Measurements from ENCODE around the gene LGSN.
"Not testable (repeated sequence)": the region's sequence is repeated elsewhere in the genome, so short reads cannot be mapped to it uniquely, and the experiment has no call there.

The LGSN gene

DNA sequence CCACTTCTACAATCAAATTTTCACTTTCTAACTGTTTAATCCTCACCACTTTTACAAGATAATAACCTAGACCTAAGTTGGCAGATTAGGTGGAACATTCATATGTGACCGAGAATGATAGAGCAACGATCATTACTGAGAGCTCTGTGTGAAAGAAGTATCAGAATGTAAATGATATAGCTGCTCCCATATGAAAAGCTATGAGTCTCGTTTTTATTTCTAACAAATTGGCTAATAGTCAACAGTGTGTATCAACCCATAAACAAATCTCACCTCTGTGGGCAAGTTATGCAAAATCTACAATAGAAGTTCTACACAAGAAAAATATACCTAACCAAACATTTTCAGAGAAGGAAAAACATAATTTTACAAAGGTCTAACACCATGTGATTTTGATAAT is 3.7 kb downstream of the LGSN start:
- no peak for DNase-seq
- in situ Hi-C loops (cut with HindIII; ENCODE audit: low pct_ligation_motif_present, low pct_unique_long_range_greater_than_20kb, low sequenced_read_pairs) = no loop called here

DNA sequence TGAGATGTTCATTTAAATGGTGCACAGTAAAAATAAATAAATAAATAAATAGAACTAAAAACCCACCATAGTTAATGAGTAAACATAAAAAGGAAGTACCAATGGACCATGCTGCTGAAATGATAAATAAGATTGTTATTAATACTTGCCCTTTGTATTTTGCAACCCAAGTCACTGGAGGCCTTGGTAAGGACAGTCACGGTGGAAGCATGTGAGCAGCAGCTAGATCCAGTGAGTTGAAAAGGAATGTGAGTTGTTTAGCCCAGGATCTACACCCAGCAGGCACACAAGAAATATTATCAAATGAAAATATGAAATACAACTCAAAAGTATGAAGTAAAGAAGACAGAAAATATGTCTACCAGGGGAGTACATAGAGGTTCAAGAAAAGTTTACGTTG is 6.7 kb downstream of the LGSN start:
- DNase-seq = no peak
- in situ Hi-C loops (cut with HindIII; ENCODE audit: low pct_ligation_motif_present, low pct_unique_long_range_greater_than_20kb, low sequenced_read_pairs) = no loop called here

GRCh38 chr6:63307581-63308246 is 12.1 kb downstream of the LGSN start:
- in situ Hi-C loops (cut with HindIII; ENCODE audit: low pct_ligation_motif_present, low pct_unique_long_range_greater_than_20kb, low sequenced_read_pairs) = no loop called here
- DNase-seq = peak; percentile 47

GRCh38 chr6:63306420-63306819 is 13.4 kb downstream of the LGSN start:
- in situ Hi-C loops (cut with HindIII; ENCODE audit: low pct_ligation_motif_present, low pct_unique_long_range_greater_than_20kb, low sequenced_read_pairs) = no loop called here
- DNase-seq = no peak

- DNase-seq = no peak
- in situ Hi-C loops (cut with HindIII; ENCODE audit: low pct_ligation_motif_present, low pct_unique_long_range_greater_than_20kb, low sequenced_read_pairs) = no loop called here
Observed at GRCh38 chr6:63305277-63305676, 14.5 kb downstream of the LGSN start.

DNA sequence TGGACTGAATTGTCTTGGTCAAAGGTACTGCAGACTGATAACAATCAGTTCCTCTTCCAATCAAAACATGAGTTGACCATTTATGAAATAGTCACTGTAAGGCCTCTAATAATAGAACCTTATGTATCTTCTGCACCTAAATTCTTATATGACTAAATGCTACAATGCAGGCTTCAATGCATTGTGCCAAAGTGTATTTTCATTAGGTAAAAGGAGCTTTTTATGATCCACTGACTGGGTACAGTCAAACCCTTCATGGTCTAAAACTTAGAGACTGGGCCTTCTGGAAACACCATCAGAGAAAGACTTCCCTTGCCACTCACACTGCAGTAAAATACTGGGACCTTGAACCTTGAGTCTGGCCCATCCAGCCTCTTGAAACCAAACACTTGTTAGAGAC is 16.3 kb downstream of the LGSN start:
- in situ Hi-C loops (cut with HindIII; ENCODE audit: low pct_ligation_motif_present, low pct_unique_long_range_greater_than_20kb, low sequenced_read_pairs) = no loop called here

GRCh38 chr6:63299667-63300066 is 20.1 kb downstream of the LGSN start:
- DNase-seq = no peak
- in situ Hi-C loops (cut with HindIII; ENCODE audit: low pct_ligation_motif_present, low pct_unique_long_range_greater_than_20kb, low sequenced_read_pairs) = no loop called here

More for the DNA sequence above, 16.3 kb downstream of the LGSN start:
- no peak for DNase-seq

DNA sequence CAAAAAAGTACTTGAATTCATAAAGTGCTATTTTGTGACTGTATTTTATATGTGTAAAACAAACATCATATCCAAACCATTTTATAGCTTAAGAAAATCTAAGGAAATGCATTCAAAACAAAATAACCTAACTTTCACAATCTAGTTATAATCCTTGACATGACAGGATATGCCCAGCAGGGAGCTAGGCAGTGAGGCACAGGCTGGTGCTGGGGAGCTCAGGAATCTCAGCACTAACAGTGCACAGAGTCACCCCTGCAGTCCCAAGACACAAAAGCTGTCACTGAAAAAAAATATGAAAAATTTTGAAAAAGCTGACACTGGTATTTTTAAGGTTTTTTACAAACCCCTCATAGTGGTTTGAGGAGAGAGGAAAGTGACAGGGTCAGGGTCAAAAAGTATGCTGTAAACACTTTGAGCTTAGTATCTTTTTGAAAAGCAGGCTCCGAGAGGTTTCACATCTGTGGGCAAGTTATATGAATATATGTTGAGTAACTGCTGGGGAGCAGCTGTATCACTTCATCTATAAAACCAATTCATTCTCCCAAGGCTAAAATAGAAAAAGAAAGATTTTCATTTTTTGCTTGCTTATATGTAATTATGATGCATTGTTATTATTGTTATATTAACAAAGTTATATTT is 24.1 kb downstream of the LGSN start:
- DNase-seq = no peak
- in situ Hi-C loops (cut with HindIII; ENCODE audit: low pct_ligation_motif_present, low pct_unique_long_range_greater_than_20kb, low sequenced_read_pairs) = no loop called here

GRCh38 chr6:63290492-63291058 is 29.2 kb downstream of the LGSN start:
- in situ Hi-C loops (cut with HindIII; ENCODE audit: low pct_ligation_motif_present, low pct_unique_long_range_greater_than_20kb, low sequenced_read_pairs) = no loop called here
- no peak for DNase-seq

- in situ Hi-C loops (cut with HindIII; ENCODE audit: low pct_ligation_motif_present, low pct_unique_long_range_greater_than_20kb, low sequenced_read_pairs) = no loop called here
- DNase-seq = no peak
Observed at GRCh38 chr6:63289269-63289872, 30.4 kb downstream of the LGSN start.

GRCh38 chr6:63280639-63281180 is 39.1 kb downstream of the LGSN start:
- no peak for DNase-seq
- in situ Hi-C loops (cut with HindIII; ENCODE audit: low pct_ligation_motif_present, low pct_unique_long_range_greater_than_20kb, low sequenced_read_pairs) = no loop called here

DNA sequence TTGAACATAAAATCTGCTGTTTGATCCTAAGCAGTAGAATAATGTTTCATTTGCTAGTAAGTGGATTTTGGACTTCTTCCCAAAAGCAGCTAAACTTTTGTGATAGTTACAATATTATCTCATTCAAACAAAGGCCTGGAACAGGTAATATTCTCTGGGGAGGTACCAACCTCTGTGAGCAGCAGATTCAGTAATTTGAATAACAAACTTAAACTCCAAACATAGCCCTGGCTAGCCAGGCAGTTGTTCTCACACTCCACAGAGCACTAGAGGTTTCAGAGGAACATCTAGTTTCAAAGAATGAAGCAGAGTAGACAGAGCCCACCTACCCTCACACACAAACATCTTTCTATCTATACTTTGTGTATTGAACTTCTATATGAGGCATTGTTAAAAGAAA is 40.9 kb downstream of the LGSN start:
- no peak for DNase-seq
- in situ Hi-C loops (cut with HindIII; ENCODE audit: low pct_ligation_motif_present, low pct_unique_long_range_greater_than_20kb, low sequenced_read_pairs) = no loop called here

- DNase-seq = no peak
- in situ Hi-C loops (cut with HindIII; ENCODE audit: low pct_ligation_motif_present, low pct_unique_long_range_greater_than_20kb, low sequenced_read_pairs) = no loop called here
Observed at GRCh38 chr6:63275953-63276352, 43.8 kb downstream of the LGSN start.

- DNase-seq; in situ Hi-C loops (cut with HindIII; ENCODE audit: low pct_ligation_motif_present, low pct_unique_long_range_greater_than_20kb, low sequenced_read_pairs): not testable (repeated sequence)
Observed at GRCh38 chr6:63274795-63275430, 44.9 kb downstream of the LGSN start.

DNA sequence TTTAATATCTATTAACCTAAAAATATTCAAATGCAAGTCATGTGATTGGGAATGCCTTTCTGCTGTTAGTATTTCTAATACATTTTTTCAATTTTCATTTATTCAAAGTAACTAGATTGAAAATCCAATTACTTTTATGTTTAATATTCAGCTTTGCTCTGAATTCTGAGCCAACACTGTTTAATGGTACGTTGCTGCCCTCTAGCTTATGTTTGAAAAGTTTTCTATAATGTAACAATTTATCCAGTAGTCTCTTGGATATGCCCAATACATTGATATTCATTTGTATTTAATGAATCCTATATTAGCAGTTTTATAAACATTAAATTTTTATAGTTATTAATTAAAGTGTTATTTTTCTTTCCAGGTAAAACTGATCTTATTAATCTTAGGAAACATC is 47.4 kb downstream of the LGSN start:
- in situ Hi-C loops (cut with HindIII; ENCODE audit: low pct_ligation_motif_present, low pct_unique_long_range_greater_than_20kb, low sequenced_read_pairs) = no loop called here
- peak; percentile 48 for DNase-seq

DNA sequence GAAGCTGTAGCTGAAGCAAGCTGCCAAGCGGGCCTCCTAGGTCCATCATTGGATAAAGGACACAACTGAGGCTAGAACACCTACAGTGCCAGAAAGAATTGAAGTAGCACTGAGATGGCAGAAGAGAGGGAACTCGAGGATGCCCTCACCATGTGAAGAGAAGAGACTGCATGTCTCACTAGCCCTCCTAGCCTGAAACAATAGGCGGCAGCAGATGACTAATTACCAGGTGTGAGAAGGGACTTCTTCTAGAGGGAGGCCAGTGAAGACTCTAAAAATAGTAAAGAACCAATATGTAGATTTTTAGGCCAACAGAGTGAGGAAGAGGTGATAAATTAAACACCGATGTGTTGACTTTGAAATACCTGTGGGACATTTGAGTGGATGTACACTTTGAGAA is 50.3 kb downstream of the LGSN start:
- in situ Hi-C loops (cut with HindIII; ENCODE audit: low pct_ligation_motif_present, low pct_unique_long_range_greater_than_20kb, low sequenced_read_pairs) = no loop called here
- DNase-seq = no peak

DNA sequence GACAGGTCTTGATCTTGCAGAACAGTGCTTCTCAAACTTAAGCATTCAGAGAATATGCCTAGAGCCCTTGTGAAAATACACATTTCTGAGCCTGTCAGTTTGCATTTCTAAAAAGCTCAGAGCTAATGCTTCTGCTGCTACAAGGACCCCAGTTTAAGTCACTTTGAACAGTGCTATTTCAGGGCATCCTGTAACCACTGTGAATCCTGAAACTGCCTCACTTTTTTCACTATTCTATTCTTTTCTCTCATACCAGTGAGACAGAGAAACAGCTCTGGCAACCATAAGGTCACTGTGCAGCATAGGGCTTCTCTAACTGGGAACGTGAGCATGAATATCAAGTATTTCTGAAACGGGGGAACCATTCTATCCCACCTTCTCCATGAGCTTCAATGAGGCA is 51.2 kb downstream of the LGSN start:
- in situ Hi-C loops (cut with HindIII; ENCODE audit: low pct_ligation_motif_present, low pct_unique_long_range_greater_than_20kb, low sequenced_read_pairs) = no loop called here

GRCh38 chr6:63267828-63268227 is 52.0 kb downstream of the LGSN start:
- in situ Hi-C loops (cut with HindIII; ENCODE audit: low pct_ligation_motif_present, low pct_unique_long_range_greater_than_20kb, low sequenced_read_pairs) = no loop called here
- no peak for DNase-seq

More for the DNA sequence above, 51.2 kb downstream of the LGSN start:
- DNase-seq = no peak

DNA sequence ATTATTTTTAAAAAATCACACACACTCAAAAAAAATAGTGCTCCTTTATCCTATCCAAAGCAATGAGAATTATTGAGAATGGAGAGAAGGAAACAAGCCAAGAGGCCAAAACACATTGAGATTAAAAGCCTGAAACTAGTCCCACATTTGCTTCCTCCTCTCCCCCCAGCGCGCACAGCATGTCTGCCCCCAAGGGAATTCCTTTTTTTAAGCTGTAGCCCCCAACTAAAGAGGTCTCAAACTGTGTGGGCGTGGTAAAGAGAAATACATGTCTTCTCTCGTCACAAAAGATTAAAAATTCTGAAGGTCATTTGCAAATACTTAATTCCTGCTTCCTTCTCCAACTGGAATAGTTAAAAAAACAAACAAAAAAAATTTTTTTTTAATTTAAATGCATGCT is 52.7 kb downstream of the LGSN start:
- no peak for DNase-seq
- in situ Hi-C loops (cut with HindIII; ENCODE audit: low pct_ligation_motif_present, low pct_unique_long_range_greater_than_20kb, low sequenced_read_pairs) = no loop called here
